Measurements from ENCODE around the gene PTP4A2.
"Not testable (repeated sequence)": the region's sequence is repeated elsewhere in the genome, so short reads cannot be mapped to it uniquely, and the experiment has no call there.

PTP4A2 gene

GRCh38 chr1:31902510-31902860, 35.7 kb downstream of the PTP4A2 start:
- TF ChIP-seq, protein P1, sequence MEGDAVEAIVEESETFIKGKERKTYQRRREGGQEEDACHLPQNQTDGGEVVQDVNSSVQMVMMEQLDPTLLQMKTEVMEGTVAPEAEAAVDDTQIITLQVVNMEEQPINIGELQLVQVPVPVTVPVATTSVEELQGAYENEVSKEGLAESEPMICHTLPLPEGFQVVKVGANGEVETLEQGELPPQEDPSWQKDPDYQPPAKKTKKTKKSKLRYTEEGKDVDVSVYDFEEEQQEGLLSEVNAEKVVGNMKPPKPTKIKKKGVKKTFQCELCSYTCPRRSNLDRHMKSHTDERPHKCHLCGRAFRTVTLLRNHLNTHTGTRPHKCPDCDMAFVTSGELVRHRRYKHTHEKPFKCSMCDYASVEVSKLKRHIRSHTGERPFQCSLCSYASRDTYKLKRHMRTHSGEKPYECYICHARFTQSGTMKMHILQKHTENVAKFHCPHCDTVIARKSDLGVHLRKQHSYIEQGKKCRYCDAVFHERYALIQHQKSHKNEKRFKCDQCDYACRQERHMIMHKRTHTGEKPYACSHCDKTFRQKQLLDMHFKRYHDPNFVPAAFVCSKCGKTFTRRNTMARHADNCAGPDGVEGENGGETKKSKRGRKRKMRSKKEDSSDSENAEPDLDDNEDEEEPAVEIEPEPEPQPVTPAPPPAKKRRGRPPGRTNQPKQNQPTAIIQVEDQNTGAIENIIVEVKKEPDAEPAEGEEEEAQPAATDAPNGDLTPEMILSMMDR (IDR thresholded peaks at IDR 0.05; ENCODE audit: low read depth, low read length), result no peak
- TF ChIP-seq MYC (IDR thresholded peaks at IDR 0.05; ENCODE audit: low read depth, low read length) (no peak), POLR2A (IDR thresholded peaks at IDR 0.05; ENCODE audit: extremely low read depth, insufficient read length) (no peak), MAX (IDR thresholded peaks at IDR 0.05; ENCODE audit: low read depth, low read length) (no peak)
- peak; percentile 33 for DNase-seq (ENCODE audit: low read depth)
- H3K4me3 ChIP-seq (ENCODE audit: low read depth, low read length), result no peak overlapping the region

- TF ChIP-seq MAX (IDR thresholded peaks at IDR 0.05; ENCODE audit: low read depth, low read length) (no peak), MYC (IDR thresholded peaks at IDR 0.05; ENCODE audit: low read depth, low read length) (no peak), POLR2A (IDR thresholded peaks at IDR 0.05; ENCODE audit: extremely low read depth, insufficient read length) (no peak)
- TF ChIP-seq, protein P1 (IDR thresholded peaks at IDR 0.05; ENCODE audit: low read depth, low read length), result no peak
- DNase-seq (ENCODE audit: low read depth), result no peak
- no peak overlapping the region for H3K4me3 ChIP-seq (ENCODE audit: low read depth, low read length)
Measured at GRCh38 chr1:31901838-31902509, 36.2 kb downstream of the PTP4A2 start.

DNA sequence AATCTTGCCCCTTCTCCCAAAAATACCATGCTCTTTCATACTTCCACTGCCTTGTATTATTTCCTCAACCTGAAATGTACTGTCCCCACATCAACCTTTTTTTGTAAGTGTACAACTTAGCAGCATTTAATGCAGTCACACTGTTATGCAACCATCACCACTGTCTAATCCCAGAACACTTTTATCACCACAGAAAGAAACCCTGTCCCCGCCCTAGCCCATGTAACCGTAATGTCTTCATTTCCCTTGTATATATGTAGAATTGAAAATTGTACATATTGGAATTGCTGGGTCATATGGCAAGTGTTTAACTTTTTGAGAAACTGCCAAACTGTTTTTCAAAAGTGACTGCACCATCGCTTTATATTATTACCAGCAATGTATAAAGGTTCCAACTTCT, 37.4 kb downstream of the PTP4A2 start:
- peak; percentile 21 for DNase-seq (ENCODE audit: low read depth)
- TF ChIP-seq MAX (IDR thresholded peaks at IDR 0.05; ENCODE audit: low read depth, low read length), result no peak
- no peak for TF ChIP-seq MYC (IDR thresholded peaks at IDR 0.05; ENCODE audit: low read depth, low read length)
- no peak for TF ChIP-seq POLR2A (IDR thresholded peaks at IDR 0.05; ENCODE audit: extremely low read depth, insufficient read length)
- TF ChIP-seq, protein P1 (IDR thresholded peaks at IDR 0.05; ENCODE audit: low read depth, low read length), result no peak
- H3K4me3 ChIP-seq (ENCODE audit: low read depth, low read length), result no peak overlapping the region

GRCh38 chr1:31897526-31898100, 40.6 kb downstream of the PTP4A2 start:
- no peak overlapping the region for H3K4me3 ChIP-seq (ENCODE audit: low read depth, low read length)
- TF ChIP-seq, protein P1 (IDR thresholded peaks at IDR 0.05; ENCODE audit: low read depth, low read length), result no peak
- TF ChIP-seq MAX (IDR thresholded peaks at IDR 0.05; ENCODE audit: low read depth, low read length) (no peak), MYC (IDR thresholded peaks at IDR 0.05; ENCODE audit: low read depth, low read length) (no peak), POLR2A (IDR thresholded peaks at IDR 0.05; ENCODE audit: extremely low read depth, insufficient read length) (no peak)
- DNase-seq (ENCODE audit: low read depth), result no peak

- DNase-seq (ENCODE audit: low read depth); H3K4me3 ChIP-seq (ENCODE audit: low read depth, low read length): not testable (repeated sequence)
Measured at GRCh38 chr1:31895474-31896198, 42.5 kb downstream of the PTP4A2 start.

GRCh38 chr1:31891280-31891679, 46.9 kb downstream of the PTP4A2 start:
- TF ChIP-seq MAX (IDR thresholded peaks at IDR 0.05; ENCODE audit: low read depth, low read length), result no peak
- no peak for TF ChIP-seq MYC (IDR thresholded peaks at IDR 0.05; ENCODE audit: low read depth, low read length)
- no peak for TF ChIP-seq POLR2A (IDR thresholded peaks at IDR 0.05; ENCODE audit: extremely low read depth, insufficient read length)
- TF ChIP-seq, protein P1 (IDR thresholded peaks at IDR 0.05; ENCODE audit: low read depth, low read length), result no peak
- H3K4me3 ChIP-seq (ENCODE audit: low read depth, low read length), result no peak overlapping the region
- no peak for DNase-seq (ENCODE audit: low read depth)
